HG02870 (cell line): ENCODE measurements around the gene TEF.

Experiments used
- ATAC-seq: cut with Tn5 transposase; IDR thresholded peaks from one replicate; pipeline ENCODE4 v1.9.1; 2021; ENCODE audit warnings: mild to moderate bottlenecking, moderate library complexity; ENCODE audit not compliant: unreplicated experiment

Gene TEF

DNA sequence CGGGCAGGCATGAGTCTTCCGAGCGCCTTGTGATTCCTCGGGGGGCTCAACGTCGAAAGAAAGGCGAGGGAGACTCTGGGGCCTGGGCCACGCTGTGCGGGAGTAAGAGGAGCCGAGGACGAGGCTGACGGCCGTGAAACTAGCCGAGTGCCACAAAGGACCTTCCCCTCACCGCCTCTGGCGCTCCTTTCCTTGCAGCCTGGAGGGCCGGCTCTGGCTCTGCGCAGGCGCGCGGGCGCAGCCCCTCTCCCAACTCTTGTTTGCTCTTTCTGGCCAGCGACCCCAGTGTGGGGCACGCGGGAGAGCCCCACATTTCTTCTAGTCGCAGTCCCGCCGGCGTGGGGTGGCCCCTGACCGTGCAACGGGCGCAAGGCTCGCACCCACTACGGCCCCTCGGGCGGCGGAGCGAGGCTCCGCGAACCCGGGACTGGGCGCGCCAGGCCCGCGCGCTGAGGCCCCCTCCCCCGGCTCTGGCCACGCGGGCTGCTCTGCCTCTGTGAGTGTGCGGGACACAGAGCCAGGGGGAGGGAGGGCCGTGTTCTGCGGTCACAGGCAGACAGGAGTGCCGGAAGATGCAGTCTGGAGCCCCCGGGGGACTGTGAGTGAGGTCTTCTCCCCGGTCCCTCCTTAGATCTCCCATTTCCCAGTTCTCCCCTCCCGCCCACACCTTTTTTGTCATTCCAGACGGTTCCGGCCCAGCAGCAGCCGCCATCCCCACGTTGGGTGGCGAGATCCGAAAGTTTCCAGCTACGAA lies 65.9 kb downstream of the TEF start:
- ATAC-seq, result no peak

DNA sequence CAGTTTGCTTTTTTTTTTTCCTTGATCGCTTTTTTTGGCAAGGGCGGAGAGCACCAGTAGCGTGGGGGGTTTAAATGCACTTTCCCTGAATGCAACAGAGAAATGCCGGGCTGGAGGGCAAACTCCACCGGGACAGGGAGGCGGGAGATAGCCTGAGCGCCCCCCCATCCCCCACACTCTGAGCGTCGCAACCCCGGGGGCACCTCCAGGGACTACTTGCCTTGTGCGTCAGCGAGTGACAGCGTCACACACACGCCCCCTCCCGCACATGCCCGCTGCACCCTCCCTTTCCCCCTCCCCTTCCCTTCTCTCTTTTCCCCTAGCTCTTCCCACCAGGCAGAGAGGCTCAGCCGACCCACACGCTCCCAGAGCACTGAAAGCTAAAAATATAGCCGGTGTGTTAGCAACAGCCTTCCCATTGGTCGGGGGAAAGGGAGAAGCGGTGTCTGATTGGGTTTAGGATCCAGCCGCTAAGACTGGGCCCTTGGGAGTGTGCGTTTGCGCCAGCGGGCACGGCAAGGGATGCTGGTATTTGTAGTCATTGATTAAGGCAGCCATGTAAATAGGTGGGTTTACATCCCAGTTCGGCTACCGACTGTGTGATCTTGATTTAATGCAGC lies 66.6 kb downstream of the TEF start:
- peak; percentile 40 for ATAC-seq
